Transverse colon (tissue), 4 donors: ENCODE data around the gene ALK. TPM values are rescaled to one million over a fixed set of nuclear protein-coding genes. Genes with fewer than 3 reads are reported as not detected.

Source experiments
- DNase-seq: peaks from one replicate; pipeline ENCODE4 v3.0.0-alpha.2; 2019
- H3K27ac ChIP-seq, 4 donors: fragments of 200-600 bp; sonication (generic); 2 replicates each; pipeline ENCODE4 v1.5.1; 2016 to 2018; ENCODE audit warnings: inconsistent platforms in 4 of 4
- H3K27me3 ChIP-seq: fragments of 200-600 bp; sonication (generic); 2 replicates; pipeline ENCODE4 v1.5.1; 2017; ENCODE audit warnings: inconsistent platforms
- H3K36me3 ChIP-seq, 4 donors: fragments of 200-600 bp; sonication (generic); 2 replicates each; pipeline ENCODE4 v1.5.1; 2017 to 2019; ENCODE audit warnings: inconsistent platforms in 4 of 4
- H3K4me1 ChIP-seq, 4 donors: fragments of 200-600 bp; sonication (generic); 2 replicates each; pipeline ENCODE4 v1.5.1; 2017 to 2020; ENCODE audit warnings: inconsistent platforms in 4 of 4
- H3K4me3 ChIP-seq, 4 donors: fragments of 200-600 bp; sonication (generic); 1 replicate in 1 of 4; 2 replicates in 3 of 4; pipeline versions ENCODE4 v1.5.1 to v1.6.1; 2017 to 2019; ENCODE audit warnings: inconsistent platforms in 4 of 4
- H3K9me3 ChIP-seq, 2 donors: fragments of 200-600 bp; sonication (generic); 2 replicates each; pipeline ENCODE4 v1.5.1; 2017 to 2019; ENCODE audit warnings: inconsistent platforms in 2 of 2
- CTCF ChIP-seq, 5 experiments: fragments of 200-600 bp in 3 of 5; fragments of 450-650 bp in 2 of 5; sonication (generic) in 3 of 5; IDR thresholded peaks; 1 replicate in 2 of 5; 2 replicates in 3 of 5; pipeline ENCODE4 v1.5.1; 2016 to 2017; ENCODE audit warnings: antibody characterized with exemption in 5 of 5, inconsistent platforms in 3 of 5, mild to moderate bottlenecking in 2 of 5, moderate library complexity in 1 of 5
- EP300 ChIP-seq: sonication (generic); formaldehyde crosslinking; IDR thresholded peaks from one replicate; pipeline ENCODE4 v1.6.1; 2017; ENCODE audit warnings: antibody characterized with exemption, low read depth
- POLR2A ChIP-seq: fragments of 450-650 bp; IDR thresholded peaks from one replicate; pipeline ENCODE4 v1.6.1; 2016; ENCODE audit warnings: antibody characterized with exemption, mild to moderate bottlenecking, moderate library complexity
- POLR2AphosphoS5 ChIP-seq, 3 donors: sonication (generic); formaldehyde crosslinking; IDR thresholded peaks; one replicate each; pipeline ENCODE4 v1.6.1; 2016; ENCODE audit warnings: antibody characterized with exemption in 3 of 3
- WGBS, 2 donors: methylation state at CpG; one replicate each; pipeline ENCODE4 v1.1.5; 2018; ENCODE audit warnings: low coverage in 1 of 2; 5-methylcytosine and 5-hydroxymethylcytosine counted together
- in situ Hi-C, 4 donors: fragments of 200-750 bp; cut with MboI; loops; one replicate each; pipeline versions ENCODE4 v1.15.0 to v1.15.1; 2017; ENCODE audit warnings: low sequenced_read_pairs in 3 of 4, low pct_ligation_motif_present in 1 of 4, low pct_unique_long_range_greater_than_20kb in 1 of 4
- intact Hi-C: fragments of 100-400 bp; cut with DNase I; formaldehyde crosslinking; loops from one replicate; pipeline ENCODE4 v1.15.1; 2023; ENCODE audit warnings: low total_unique reads
- total RNA-seq, 4 donors: library from RNA; depleted of rRNA; stranded (reverse); fragments of >200 nt; gene quantifications; one replicate each; pipeline ENCODE4 v1.1.0, GENCODE V29; 2016

Gene ALK
- total RNA-seq, 4 donors from 2014 or later = 0.32 to 0.82 TPM; not detected in 2

- intact Hi-C loops = no loop called here
- H3K27me3 ChIP-seq = no peaks in the 10 kb centered on the region
- H3K4me1 ChIP-seq = no peaks in the 10 kb centered on the region
- in situ Hi-C loops = no loop called here
- DNase-seq = no peak
- no peak overlapping the region for H3K27ac ChIP-seq
- TF ChIP-seq POLR2AphosphoS5 (IDR thresholded peaks at IDR 0.05) (no peak), CTCF (IDR thresholded peaks at IDR 0.05) (no peak), POLR2A (no peak), EP300 (no peak)
- WGBS, 2 donors = 40 to 58% methylated on average over 1 of the region's 1 CpG
- no peak overlapping the region for H3K4me3 ChIP-seq
- H3K9me3 ChIP-seq = no peaks in the 10 kb centered on the region
- no peaks in the 10 kb centered on the region for H3K36me3 ChIP-seq
Observed at GRCh38 chr2:29559578-29559977, 361.8 kb downstream of the ALK start.

GRCh38 chr2:29558097-29558496 is 363.3 kb downstream of the ALK start:
- Histone ChIP-seq H3K9me3 (no peaks in the 10 kb centered on the region), H3K4me3 (no peak overlapping the region), H3K27ac (no peak overlapping the region), H3K36me3 (no peaks in the 10 kb centered on the region), H3K4me1 (no peaks in the 10 kb centered on the region), H3K27me3 (no peaks in the 10 kb centered on the region)
- in situ Hi-C loops (no loop called here), intact Hi-C loops (no loop called here)
- DNase-seq = no peak
- TF ChIP-seq CTCF (IDR thresholded peaks at IDR 0.05) (no peak), EP300 (no peak), POLR2AphosphoS5 (IDR thresholded peaks at IDR 0.05) (no peak), POLR2A (no peak)

- no peak for DNase-seq
- in situ Hi-C loops = no loop called here
- Histone ChIP-seq H3K36me3 (no peaks in the 10 kb centered on the region), H3K27ac (no peak overlapping the region), H3K27me3 (no peaks in the 10 kb centered on the region), H3K9me3 (no peaks in the 10 kb centered on the region), H3K4me1 (no peaks in the 10 kb centered on the region), H3K4me3 (no peak overlapping the region)
- no peak for TF ChIP-seq POLR2A
- no peak for TF ChIP-seq EP300
- TF ChIP-seq POLR2AphosphoS5 (IDR thresholded peaks at IDR 0.05) = no peak
- no peak for TF ChIP-seq CTCF (IDR thresholded peaks at IDR 0.05)
- intact Hi-C loops = no loop called here
- WGBS, 2 donors = 55 to 57% methylated on average over 1 of the region's 1 CpG
Observed at GRCh38 chr2:29557268-29557667, 364.1 kb downstream of the ALK start.

GRCh38 chr2:29549069-29549380 is 372.4 kb downstream of the ALK start:
- Histone ChIP-seq H3K4me3 (no peak overlapping the region), H3K27ac (no peak overlapping the region), H3K36me3 (no peaks in the 10 kb centered on the region), H3K4me1 (no peaks in the 10 kb centered on the region), H3K27me3 (no peaks in the 10 kb centered on the region), H3K9me3 (no peaks in the 10 kb centered on the region)
- WGBS, 2 donors = 80 to 87% methylated on average over 2 of the region's 2 CpGs
- intact Hi-C loops = no loop called here
- in situ Hi-C loops = no loop called here
- TF ChIP-seq POLR2A = no peak
- no peak for TF ChIP-seq CTCF (IDR thresholded peaks at IDR 0.05)
- TF ChIP-seq POLR2AphosphoS5 (IDR thresholded peaks at IDR 0.05) = no peak
- no peak for TF ChIP-seq EP300
- DNase-seq = no peak
